T-helper 1 cell (primary cell): Measurements from ENCODE around the gene AP5M1.
"Not testable (repeated sequence)": the region's sequence is repeated elsewhere in the genome, so short reads cannot be mapped to it uniquely, and the experiment has no call there.

Source experiments
- DNase-seq, 5 donors: peaks; one replicate each; pipeline ENCODE4 v3.0.0-alpha.2; 2012 to 2020
- total RNA-seq, 4 donors: gene quantifications; one replicate each; lab custom pipeline; 2026; lab: John Stamatoyannopoulos, UW

Gene AP5M1, protein sequence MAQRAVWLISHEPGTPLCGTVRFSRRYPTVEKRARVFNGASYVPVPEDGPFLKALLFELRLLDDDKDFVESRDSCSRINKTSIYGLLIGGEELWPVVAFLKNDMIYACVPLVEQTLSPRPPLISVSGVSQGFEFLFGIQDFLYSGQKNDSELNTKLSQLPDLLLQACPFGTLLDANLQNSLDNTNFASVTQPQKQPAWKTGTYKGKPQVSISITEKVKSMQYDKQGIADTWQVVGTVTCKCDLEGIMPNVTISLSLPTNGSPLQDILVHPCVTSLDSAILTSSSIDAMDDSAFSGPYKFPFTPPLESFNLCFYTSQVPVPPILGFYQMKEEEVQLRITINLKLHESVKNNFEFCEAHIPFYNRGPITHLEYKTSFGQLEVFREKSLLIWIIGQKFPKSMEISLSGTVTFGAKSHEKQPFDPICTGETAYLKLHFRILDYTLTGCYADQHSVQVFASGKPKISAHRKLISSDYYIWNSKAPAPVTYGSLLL
- 39.0 to 69.1 (median 47.2) reads per million in 4 donors for total RNA-seq

DNA sequence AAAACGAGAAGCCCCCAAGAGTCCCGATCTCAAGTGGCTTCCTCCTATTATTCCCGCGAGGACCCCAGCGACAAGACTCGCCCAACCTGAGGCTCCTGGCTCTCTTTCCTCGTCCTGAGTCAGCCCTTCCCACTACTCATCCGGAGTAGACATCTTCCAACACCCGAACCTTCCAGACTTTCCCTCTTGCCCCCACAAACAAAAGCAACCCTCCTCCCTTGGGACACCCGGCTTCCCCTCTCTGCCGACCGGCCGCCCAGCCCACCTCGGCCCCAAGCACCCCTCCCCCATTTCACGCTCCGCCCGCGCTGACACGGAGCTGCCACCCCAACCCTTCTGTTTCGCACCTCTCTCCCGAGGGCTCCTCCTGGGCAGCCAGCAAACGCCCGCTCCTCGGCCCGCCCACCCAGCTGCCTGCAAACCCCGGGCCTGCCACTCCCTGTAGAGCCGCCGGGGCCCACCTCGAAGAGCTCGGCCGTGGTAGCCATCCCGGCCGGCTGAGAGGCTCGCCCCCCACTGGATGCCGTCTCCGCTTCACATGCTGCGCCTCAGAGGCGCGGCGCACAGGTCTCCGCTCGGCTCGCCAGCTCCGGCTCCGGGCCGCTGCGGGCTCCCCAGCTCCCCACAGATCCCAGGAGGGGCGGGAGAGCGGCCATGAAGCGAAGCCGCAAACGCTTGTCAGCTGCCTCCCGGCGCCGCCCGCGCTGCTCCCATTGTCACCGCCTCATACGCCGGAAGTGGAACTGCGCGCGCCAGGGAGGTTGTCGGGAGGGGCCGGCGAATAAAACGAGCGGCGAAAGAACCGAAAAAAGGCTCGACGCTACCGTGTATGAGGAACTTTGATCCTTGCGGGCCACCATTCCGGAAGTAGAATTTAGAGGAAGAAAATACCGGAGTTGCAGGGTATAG, at the start of gene AP5M1, which contains the start of gene EXOC5:
Gene AP5M1 (plus strand): TSS at position 811 of the 909 bp plus-strand sequence. CDS start 344 bp downstream, outside the sequence.
Gene EXOC5 (minus strand): TSS at position 745 of the 909 bp plus-strand sequence. CDS start 257 bp downstream, at position 488.
- DNase-seq: peak; percentile 84 to 93 (median 89)

DNA sequence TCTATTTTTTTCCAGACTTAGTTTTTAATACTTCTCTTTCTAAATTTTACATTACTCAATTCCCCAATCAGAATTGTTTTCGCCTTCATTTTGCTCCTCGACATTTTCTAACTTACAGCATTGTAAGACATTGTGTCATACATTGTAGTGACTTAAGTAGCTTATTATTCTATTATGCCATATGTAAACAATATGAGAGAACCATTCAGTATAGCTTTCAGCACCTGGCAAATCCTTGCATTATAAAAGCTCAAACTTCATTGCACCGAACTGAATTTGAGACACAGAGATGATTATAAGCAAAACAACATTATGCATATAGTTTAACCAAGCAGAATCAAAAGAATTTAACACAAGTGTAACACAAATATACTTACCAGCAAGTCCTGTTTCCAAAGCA, 46.8 kb upstream of the AP5M1 start:
- DNase-seq: no peak

DNA sequence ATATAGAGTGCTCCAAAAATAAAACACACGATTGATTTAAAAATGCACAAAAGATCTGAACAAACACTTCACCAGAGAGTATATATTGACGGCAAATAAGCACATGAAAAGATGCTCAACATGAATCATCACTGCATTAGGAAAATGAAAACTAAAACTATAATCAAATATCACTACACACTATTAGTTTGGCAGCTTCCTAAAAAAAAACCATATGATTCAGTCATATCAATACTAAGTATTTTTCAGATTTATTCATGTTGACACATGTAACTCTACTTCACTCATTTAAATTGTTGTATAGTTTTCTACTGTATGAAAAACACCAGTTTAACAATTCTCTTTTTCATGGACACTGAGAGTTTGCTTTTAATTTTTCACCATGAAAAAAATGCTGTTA, 41.7 kb upstream of the AP5M1 start:
- DNase-seq: no peak

DNA sequence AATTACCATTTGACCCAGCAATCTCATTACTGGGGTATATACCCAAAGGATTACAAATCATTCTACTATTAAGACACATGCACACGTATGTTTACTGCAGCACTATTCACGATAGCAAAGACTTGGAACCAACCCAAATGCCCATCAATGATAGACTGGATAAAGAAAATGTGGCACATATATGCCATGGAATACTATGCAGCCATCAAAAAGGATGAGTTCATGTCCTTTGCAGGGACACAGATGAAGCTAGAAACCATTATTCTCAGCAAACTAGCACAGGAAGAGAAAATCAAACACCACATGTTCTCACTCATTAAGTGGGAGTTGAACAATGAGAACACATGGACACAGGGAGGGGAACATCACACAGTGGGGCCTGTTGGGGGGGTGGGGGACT, 40.5 kb upstream of the AP5M1 start:
- DNase-seq: not testable (repeated sequence)

DNA sequence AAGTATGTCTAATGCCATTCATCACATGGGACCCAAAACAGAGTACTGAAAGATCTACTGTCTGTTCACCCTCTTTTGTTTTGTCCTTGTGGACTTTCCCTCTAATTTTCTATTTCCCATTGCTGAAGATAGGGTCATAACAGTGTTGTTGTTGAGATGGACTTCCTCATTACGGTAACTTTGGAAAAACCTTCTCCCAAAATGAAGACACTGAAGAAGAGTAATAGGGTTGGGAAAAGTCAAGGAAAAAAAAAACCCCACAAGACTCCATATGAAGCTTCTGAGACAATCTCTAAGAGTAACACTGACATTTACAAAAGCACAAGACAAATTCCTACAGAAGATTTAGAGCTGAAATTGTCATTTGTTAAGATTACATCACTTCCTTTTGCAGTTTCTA, 36.8 kb upstream of the AP5M1 start:
- DNase-seq: no peak

DNA sequence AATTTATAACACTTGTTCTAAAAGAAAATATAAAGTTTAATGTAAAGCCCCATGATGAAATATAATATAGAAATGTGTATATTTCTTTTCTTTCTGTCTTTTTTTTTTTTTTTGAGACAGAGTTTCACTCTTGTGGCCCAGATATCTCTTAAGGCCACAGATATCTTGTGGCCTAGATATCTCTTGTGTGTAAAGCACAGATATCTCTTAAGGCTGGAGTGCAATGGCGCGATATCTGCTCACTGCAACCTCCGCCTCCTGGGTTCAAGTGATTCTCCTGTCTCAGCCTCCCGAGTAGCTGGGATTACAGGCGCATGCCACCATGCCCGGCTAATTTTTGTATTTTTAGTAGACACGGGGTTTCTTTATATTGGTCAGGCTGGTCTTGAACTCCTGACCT, 28.7 kb upstream of the AP5M1 start:
- not testable (repeated sequence) for DNase-seq

DNA sequence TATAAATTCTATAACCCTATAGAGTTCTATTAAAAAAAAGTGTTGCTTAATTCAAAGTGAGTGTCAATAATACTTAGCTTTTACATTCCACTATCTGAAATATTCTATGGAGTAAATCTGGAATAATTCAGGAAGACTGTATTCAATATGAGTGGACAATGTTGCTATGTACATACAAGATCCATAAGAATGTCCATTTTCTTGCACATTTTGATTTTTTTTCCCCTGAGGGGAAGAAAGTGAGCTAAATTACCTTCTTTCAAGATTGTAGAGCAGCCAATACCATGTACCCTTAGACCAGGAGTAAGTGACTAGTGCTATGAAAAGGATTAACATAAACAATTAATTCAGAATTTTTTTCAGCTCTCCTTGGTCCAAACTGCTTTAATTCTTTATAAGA, 25.5 kb upstream of the AP5M1 start:
- no peak for DNase-seq

DNA sequence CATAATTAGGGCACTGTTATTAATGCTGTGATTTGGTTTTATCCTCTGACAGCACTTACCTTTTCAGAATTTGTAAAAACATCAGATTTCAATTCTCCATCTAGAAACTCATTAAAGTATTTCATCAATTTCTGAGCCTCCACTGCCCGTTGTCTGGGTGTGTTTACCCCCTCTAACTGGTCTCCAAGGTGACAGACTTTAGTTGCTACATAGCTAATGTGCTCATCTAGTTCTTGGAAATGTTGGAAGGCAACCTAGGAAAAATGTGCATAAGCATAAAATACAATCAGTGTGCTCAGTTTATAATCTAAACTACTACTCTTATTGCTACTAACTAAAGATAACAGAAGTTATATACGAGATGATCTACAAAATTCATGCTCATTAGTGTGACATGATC, 24.7 kb upstream of the AP5M1 start:
- DNase-seq: no peak

DNA sequence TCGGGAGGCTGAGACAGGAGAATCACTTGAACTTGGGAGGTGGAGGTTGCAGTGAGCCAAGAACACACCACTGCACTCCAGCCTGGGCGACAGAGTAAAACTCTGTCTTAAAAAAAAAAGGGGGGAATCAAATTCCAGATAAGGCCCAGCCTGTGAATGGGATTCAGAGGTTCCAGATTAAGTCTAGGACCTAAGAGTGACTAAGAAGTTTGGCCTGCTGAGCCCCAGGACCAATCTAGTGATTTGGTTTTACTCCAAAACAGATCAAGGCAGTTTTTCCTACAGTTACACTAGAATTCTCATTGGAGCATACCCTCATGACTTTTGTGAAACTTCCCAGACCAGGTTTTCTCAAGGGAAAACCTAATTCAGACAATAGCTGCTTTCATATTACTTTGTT, 22.8 kb upstream of the AP5M1 start:
- no peak for DNase-seq

DNA sequence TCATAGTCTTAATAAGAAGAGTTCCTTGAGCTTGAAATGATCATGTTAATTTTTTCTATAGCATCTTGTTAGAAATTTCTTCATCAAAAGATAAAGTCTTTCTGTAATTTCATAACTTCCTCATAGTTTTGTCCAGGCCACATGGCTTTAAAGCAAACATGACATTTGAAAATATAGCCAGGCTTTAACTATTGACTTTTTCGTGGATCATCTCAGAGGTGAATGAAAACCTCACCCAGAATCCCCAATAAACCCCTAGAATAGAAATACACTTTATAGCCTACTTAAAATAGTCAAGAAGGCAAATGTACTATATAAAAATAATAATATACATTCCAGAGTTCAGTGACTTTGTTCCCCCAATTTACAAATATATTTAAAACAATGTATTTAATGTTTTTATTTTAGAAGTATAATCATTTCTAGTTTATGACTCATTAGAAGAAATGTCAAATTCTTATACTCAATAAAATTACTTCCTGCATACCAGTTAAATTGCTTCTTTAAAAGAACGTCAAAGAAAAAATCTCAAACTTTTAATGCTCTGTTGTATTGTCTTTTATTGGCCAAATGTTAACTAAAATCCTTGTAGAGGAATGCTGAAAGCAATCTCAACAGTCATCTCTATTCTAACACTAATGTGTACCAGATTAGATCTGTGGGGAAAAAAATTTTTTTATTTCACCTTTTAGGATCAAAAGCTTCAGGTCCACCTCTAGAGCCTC, 21.7 kb upstream of the AP5M1 start:
- DNase-seq: no peak

DNA sequence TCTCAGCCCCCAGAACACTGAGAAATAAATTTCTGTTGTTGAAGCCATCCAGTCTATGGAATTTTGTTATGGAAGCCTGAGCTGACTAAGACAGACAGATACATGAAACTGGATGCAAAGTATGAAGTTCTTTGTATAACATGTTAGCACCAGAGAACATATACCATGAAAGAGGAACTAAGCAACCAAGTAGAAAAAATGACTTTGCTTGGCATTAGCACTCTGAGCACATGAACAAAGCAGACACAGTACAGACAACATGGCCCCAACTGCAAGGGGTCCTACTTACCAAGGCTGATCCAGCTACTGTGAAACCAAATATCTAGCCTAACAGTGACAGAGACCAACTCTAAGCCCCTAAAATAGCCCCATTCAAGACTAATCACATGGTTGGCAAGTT, 13.9 kb upstream of the AP5M1 start:
- no peak for DNase-seq

DNA sequence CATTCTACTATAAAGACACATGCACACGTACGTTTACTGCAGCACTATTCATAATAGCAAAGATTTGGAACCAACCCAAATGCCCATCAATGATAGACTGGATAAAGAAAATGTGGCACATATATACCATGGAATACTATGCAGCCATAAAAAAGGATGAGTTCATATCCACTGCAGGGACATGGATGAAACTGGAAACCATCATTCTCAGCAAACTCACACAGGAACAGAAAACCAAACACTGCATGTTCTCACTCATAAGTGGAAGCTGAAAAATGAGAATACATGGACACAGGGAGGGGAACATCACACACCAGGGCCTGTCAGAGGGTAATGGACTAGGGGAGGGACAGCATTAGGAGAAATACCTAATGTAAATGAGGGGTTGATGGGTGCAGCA, 10.6 kb upstream of the AP5M1 start:
- DNase-seq: not testable (repeated sequence)

DNA sequence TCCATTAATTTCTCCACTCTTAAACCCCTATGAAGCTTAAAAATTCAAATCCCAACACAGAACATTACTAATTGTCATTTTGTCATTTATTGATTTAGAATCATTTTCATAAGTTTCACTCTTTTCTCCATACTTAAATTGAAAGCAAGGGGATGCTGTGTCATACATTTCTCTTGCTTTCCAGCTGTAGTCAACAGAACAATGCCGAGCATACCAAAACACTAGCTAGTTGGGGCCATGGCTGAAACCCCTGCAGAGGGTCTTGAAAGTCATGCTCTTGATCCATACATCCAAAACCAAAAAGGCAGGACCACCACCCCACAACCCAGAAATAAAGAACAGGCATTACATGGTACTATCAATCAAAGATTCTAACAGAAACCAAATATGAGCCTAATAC, 9.1 kb upstream of the AP5M1 start:
- no peak for DNase-seq

DNA sequence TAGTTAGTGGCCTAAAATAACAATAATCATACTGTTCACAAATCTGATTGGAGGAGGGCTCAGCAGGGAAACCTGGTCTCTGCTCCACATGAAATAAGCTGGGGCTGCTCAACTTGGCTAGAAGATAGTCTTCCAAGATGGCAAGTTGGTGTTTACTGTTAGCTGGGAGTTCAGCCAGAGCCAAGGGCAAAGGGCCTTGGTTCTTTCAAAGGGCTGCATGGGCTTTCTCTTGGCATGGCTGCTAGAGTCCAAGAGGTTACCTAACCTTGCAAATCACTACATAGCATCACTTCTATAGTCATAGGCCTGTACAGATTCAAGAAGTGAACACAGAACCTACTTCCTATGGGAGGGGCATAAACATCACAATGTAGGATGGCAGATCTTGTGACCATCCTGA, 7.2 kb upstream of the AP5M1 start:
- DNase-seq: no peak

DNA sequence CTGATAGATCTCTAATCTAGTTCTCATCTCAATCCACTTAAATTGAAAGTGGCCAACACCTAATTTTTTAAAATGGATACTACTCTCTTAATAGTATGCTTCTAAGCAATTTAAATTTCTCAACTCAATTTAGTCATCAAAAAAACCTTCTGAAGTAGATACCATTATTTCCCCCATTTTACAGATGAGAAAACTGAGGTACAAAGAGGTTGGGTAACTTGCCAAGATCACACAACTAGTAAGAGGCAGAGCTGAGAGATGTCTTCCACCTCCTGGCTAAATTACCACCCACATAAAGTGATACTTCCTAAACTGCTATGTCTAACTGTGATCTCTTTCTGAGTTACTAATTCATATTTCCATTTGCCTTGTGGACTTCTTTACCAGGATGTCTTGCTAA, 6.7 kb upstream of the AP5M1 start:
- DNase-seq: no peak

DNA sequence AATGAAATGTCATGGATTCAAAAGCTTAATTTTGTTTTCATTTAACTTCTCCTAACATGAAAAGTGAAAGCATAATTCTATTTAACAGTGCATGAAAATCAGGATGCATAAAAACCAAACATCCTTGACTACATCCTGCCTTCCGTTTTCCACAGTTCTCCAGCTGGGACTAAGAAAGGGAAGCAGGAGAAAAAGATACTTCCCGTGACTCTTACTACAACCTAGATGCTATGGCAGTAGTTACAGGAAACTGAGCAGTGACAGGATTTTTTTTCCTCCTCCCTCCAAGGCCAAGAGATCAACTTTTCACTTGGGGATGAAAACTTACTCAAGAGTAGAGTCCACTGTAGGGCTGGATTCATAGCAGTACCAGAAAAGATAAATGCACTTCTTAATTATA, 2.7 kb upstream of the AP5M1 start:
- DNase-seq: no peak

DNA sequence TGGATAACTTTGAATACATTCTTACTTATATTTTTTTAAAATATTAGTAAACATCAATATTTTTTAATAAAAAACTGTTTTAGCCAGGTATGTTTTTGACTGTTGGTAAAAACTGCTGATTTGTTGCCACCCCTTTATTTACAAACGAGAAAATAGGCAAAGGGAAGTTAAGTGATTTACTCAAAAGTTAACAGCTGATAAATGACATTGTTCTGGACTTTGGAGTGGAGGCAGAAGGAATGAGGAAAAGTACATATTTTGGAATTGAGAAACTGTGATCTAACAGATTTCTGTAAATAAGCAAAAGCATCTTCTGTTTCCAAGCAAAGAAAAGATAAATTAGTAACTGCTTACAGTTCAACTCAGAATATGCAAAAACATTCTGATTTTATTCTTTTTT, 4.5 kb downstream of the AP5M1 start:
- DNase-seq: no peak

DNA sequence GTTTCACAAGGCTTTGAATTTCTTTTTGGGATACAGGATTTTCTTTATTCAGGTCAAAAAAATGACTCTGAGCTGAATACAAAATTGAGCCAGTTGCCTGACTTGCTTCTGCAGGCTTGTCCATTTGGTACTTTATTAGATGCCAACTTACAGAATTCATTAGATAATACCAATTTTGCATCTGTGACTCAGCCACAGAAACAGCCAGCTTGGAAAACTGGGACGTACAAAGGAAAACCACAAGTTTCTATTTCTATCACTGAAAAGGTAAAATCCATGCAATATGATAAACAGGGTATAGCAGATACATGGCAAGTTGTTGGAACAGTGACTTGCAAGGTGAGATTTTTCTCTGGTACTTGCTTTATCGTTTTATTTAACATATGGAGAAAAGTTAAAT, 5.8 kb downstream of the AP5M1 start:
- DNase-seq: no peak

DNA sequence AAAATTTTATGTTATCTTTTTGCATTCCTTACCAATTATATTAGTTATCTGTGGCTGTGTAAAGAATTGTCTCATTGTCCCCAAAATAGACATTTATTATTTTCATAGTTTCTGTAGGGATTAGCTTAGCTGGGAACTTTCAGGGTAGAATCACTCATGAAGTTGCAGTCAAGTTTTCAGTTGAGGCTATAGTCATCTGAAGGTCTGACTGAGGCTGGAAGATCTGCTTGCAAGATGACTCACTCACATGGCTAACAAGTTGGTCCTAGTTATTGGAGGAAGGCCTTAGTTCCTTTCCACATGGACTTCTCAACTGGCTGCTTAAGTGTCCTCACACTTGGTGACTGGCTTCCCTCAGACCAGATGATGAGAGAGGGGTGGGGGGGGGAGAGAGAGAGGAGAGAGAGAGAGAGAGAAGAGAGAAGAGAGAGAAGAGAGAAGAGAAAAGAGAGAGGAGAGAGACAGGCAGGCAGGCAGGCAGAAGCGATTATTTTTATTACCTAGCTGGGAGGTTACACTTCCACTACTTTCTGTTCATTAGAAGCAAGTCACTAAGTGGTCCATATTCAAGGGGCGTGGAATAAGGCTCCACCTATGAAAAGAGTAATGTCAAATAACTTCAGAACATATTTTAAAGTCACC, 6.4 kb downstream of the AP5M1 start:
- no peak for DNase-seq

DNA sequence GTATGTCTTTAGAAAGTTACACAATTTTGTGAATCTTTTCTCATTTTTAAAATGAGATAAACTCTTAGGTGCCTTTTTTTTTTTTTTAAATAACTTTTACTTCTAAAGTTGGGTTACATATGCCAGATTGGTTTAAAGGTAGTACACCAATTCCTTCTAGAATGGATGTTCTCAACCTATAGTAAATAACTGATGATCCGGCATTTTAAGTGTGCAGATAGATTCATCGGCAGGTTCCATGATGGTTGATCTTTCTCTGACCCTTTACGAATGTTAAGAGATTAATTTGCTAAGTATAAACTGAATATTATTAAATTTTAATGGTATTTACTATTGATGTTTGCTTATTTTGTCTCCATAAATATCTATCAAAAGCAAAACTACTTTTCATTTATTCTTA, 8.3 kb downstream of the AP5M1 start:
- no peak for DNase-seq

DNA sequence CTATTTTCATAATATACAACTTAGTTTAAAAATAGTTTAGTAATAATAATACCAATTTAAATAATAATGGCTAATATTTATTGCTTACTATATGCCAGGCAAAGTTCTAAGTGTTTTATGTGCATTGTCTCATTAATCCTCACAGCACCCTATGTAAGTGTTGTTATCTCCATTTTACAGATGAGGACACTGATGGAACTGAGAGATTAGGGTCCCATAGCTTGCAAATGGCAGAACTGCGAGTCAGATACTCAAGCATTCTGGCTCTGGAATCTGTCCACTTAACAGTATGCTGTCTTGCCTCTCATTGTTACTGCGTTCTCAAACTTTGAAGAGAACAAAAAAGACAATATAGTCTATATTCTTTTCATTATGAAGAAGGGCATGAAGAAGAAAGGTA, 19.0 kb downstream of the AP5M1 start:
- no peak for DNase-seq

DNA sequence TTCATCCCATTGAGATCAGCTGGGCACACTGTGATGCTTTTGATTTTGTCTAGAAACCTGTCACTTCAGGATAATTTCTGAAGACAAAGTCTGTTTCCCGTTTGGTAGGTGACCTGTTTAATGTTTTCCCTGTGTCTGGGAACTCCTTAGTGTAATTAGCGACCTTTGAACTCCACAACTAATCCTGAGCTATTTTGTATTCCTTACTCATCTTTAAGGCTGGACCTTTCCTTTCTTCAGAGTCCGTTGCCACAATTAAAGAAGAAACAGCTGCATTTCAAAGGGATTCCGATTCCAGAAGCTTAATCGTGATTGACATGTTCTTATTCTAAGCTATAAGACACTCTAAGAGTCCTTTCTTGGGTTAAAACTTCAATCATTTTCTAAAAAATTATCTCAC, 22.0 kb downstream of the AP5M1 start:
- DNase-seq: no peak
